Thoracic aorta (tissue), 2 donors: ENCODE data around the gene PPA2. TPM values are rescaled to one million over a fixed set of nuclear protein-coding genes. Genes with fewer than 3 reads are reported as not detected.

ENCODE experiments used
- ATAC-seq: fragments of 150-250 bp; one replicate; pipeline ENCODE4 v1.8.0; 2017; ENCODE audit warnings: low read depth; ENCODE audit not compliant: insufficient number of reproducible peaks, low FRiP score
- DNase-seq: peaks from one replicate; pipeline ENCODE4 v3.0.0-alpha.2; 2020; ENCODE audit warnings: low spot score
- H3K27ac ChIP-seq, 2 donors: fragments of 200-600 bp; sonication (generic); 1 replicate in 1 of 2; 2 replicates in 1 of 2; pipeline ENCODE4 v1.5.1; 2016; ENCODE audit warnings: mild to moderate bottlenecking in 2 of 2, moderate library complexity in 2 of 2
- H3K27me3 ChIP-seq: fragments of 200-600 bp; sonication (generic); replicated peaks from 2 replicates; pipeline ENCODE4 v1.6.0; 2016; ENCODE audit warnings: mild to moderate bottlenecking; ENCODE audit not compliant: insufficient read depth
- H3K36me3 ChIP-seq: fragments of 200-600 bp; sonication (generic); one replicate; pipeline ENCODE4 v1.5.1; 2016
- H3K4me1 ChIP-seq, 2 donors: fragments of 200-600 bp; sonication (generic); 1 replicate in 1 of 2; 2 replicates in 1 of 2; pipeline versions ENCODE4 v1.5.1 to v1.6.0; 2016; ENCODE audit warnings: low read depth in 2 of 2, mild to moderate bottlenecking in 1 of 2; ENCODE audit not compliant: control insufficient read depth in 1 of 2
- H3K4me3 ChIP-seq: fragments of 200-600 bp; sonication (generic); 2 replicates; pipeline ENCODE4 v1.5.1; 2016; ENCODE audit warnings: mild to moderate bottlenecking
- H3K9me3 ChIP-seq: fragments of 200-600 bp; sonication (generic); 2 replicates; pipeline ENCODE4 v1.5.1; 2016
- total RNA-seq, 2 donors: library from RNA; depleted of rRNA; stranded (reverse); fragments of >200 nt; gene quantifications; one replicate each; pipeline versions ENCODE4 v1.1.0 to v1.2.3, GENCODE V29; 2016
- TF ChIP-seq, protein P1 (sequence below): fragments of 200-600 bp; sonication (generic); IDR thresholded peaks from one replicate; pipeline ENCODE4 v1.5.1; 2019; ENCODE audit warnings: antibody characterized with exemption

Gene PPA2
- total RNA-seq, 2 donors from 2014 or later, result 76.8 to 78.4 TPM

DNA sequence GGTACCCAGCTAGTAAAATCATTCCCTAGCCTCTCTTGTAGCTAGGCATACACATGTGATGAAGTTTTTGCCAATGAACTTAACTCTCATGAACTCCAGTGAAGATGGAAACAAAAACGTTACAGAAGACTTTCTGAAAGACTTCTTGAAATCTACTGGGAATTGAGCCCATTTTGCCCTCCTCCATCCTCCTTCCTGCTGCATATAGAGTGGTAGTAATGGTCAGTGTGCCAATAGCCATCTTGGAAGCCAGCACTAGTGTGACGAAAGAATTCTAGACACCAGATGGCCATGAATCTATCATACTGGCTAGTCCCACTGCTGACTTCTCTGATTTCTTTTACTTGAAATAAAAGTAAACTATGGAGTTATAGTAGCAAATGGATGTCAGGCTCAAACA, 30.9 kb upstream of the PPA2 start:
- ATAC-seq, result no peak
- TF ChIP-seq, protein P1, sequence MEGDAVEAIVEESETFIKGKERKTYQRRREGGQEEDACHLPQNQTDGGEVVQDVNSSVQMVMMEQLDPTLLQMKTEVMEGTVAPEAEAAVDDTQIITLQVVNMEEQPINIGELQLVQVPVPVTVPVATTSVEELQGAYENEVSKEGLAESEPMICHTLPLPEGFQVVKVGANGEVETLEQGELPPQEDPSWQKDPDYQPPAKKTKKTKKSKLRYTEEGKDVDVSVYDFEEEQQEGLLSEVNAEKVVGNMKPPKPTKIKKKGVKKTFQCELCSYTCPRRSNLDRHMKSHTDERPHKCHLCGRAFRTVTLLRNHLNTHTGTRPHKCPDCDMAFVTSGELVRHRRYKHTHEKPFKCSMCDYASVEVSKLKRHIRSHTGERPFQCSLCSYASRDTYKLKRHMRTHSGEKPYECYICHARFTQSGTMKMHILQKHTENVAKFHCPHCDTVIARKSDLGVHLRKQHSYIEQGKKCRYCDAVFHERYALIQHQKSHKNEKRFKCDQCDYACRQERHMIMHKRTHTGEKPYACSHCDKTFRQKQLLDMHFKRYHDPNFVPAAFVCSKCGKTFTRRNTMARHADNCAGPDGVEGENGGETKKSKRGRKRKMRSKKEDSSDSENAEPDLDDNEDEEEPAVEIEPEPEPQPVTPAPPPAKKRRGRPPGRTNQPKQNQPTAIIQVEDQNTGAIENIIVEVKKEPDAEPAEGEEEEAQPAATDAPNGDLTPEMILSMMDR, result no peak
- no peaks in the 10 kb centered on the region for H3K27me3 ChIP-seq
- no peaks in the 10 kb centered on the region for H3K9me3 ChIP-seq
- no peak for DNase-seq
- H3K4me1 ChIP-seq, result no peaks in the 10 kb centered on the region
- H3K36me3 ChIP-seq, result no peaks in the 10 kb centered on the region
- H3K4me3 ChIP-seq, result no peak overlapping the region
- no peak overlapping the region for H3K27ac ChIP-seq

DNA sequence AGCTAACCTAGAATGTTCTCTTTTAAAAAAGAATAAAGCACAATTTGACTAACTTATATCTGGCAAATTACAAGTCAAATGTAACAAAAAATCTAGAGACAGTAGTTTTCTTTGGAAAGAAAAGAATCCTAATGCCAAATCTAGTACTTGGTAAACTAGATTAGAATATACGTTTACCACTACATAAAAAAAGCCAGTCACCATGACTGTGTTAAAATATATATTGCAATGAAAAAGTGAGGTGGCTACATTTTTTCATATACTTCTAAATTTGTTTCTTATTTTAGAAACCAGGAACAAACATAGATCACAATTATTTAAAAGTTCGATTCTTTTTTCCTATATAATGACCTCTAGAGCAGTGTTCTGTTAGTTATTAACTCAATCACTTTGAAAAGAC, 29.6 kb upstream of the PPA2 start:
- ATAC-seq, result no peak

DNA sequence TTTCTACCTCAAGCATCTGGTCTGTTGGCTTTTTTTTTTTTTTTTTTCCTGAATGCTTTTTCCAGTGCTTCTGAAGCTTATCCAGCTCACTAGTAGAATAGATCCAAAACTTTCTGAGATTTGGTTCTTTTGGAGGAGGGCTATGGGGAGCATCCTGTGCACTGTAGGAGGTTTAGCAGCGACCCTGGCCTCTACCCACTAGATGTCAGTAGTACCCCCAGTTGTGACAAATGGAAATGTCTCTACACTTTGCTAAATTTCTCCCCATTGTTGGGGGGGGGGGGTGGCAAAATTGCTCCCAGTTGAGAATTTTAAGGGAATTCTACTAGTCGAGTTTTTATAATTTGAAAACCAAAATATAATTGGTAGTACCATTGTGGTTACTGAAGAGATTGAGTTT, 23.0 kb upstream of the PPA2 start:
- Histone ChIP-seq H3K9me3 (no peaks in the 10 kb centered on the region), H3K4me1 (no peaks in the 10 kb centered on the region), H3K4me3 (no peak overlapping the region), H3K36me3 (no peaks in the 10 kb centered on the region), H3K27ac (no peak overlapping the region), H3K27me3 (no peaks in the 10 kb centered on the region)
- ATAC-seq (no peak), DNase-seq (no peak)
- TF ChIP-seq, protein P1, result no peak

More for the DNA sequence above, 29.6 kb upstream of the PPA2 start:
- Histone ChIP-seq H3K27me3 (no peaks in the 10 kb centered on the region), H3K27ac (no peak overlapping the region), H3K4me3 (no peak overlapping the region), H3K36me3 (no peaks in the 10 kb centered on the region), H3K9me3 (no peaks in the 10 kb centered on the region), H3K4me1 (no peaks in the 10 kb centered on the region)
- TF ChIP-seq, protein P1, result no peak
- no peak for DNase-seq

DNA sequence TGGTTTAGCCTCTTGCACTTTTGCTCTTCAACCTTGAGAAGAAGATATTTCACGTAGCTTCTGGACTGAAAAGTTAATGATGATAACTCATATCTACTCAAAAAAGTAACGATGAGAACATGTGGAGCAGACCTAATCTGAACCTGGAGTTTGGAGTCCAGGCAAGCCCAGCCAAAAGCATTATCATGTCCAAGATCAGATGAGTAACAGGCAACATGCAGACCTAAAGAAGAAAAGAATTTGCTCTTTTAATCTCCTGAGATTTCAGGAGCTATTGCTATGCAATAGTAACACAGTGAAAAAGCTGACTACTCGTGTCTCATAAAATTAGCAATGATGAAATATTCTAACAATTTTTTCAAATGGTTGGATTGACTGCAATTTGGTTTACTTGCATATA, 21.8 kb upstream of the PPA2 start:
- ATAC-seq (no peak), DNase-seq (no peak)
- Histone ChIP-seq H3K4me3 (no peak overlapping the region), H3K4me1 (no peaks in the 10 kb centered on the region), H3K27ac (no peak overlapping the region), H3K9me3 (no peaks in the 10 kb centered on the region), H3K36me3 (no peaks in the 10 kb centered on the region), H3K27me3 (no peaks in the 10 kb centered on the region)
- TF ChIP-seq, protein P1, result no peak

DNA sequence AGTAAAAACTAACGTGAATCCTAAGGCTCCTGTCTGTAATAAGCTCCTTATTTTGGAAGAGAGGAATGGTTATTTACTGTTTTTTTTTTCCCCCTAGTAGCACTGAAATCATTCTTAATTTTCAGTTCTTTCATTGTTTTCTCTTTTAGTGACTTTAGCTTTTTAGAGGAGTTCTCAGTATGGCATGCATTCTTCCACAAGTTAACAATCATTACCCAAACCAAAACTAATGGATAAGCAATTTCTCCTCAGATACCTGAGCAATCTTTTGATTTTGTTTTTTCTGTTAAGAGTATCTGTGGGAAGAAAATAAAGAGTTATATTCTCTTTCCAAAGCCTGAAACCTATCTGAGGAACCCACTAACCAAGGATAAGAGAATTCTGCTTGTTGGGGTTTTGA, 16.7 kb upstream of the PPA2 start:
- H3K4me1 ChIP-seq, result no peaks in the 10 kb centered on the region
- H3K27me3 ChIP-seq, result no peaks in the 10 kb centered on the region
- no peak overlapping the region for H3K27ac ChIP-seq
- no peaks in the 10 kb centered on the region for H3K9me3 ChIP-seq
- H3K36me3 ChIP-seq, result no peaks in the 10 kb centered on the region
- no peak overlapping the region for H3K4me3 ChIP-seq
- TF ChIP-seq, protein P1, result no peak
- no peak for DNase-seq
- no peak for ATAC-seq
